HEK293T (cell line): Measurements from ENCODE around the gene COL6A3.

Experiments used
- CTCF ChIA-PET: fragments of 350-600 bp; formaldehyde crosslinking; extraction: SDS; loops from one replicate; lab custom pipeline; 2021; ENCODE audit warnings: antibody characterized with exemption, inconsistent platforms; lab: Yijun Ruan, JAX
- POLR2A ChIA-PET: fragments of 350-600 bp; formaldehyde crosslinking; extraction: SDS; loops from one replicate; lab custom pipeline; 2020; ENCODE audit warnings: antibody characterized with exemption, inconsistent platforms; lab: Yijun Ruan, JAX
- DNase-seq: peaks from one replicate; pipeline ENCODE4 v3.0.0; 2012; ENCODE audit warnings: mixed read lengths; ENCODE audit errors: extremely low spot score
- ARNT ChIP-seq: fragments of 450-650 bp; IDR thresholded peaks from 2 replicates; pipeline ENCODE4 v1.6.1; 2017; ENCODE audit warnings: mild to moderate bottlenecking
- BHLHE40 ChIP-seq: fragments of 450-650 bp; IDR thresholded peaks from 2 replicates; pipeline ENCODE4 v1.6.1; 2016; ENCODE audit warnings: mild to moderate bottlenecking, moderate library complexity, borderline replicate concordance
- CTBP1 ChIP-seq: fragments of 450-650 bp; IDR thresholded peaks from 2 replicates; pipeline ENCODE4 v1.6.1; 2016; ENCODE audit warnings: borderline replicate concordance
- ELF4 ChIP-seq: fragments of 450-650 bp; IDR thresholded peaks from 2 replicates; pipeline ENCODE4 v1.6.1; 2017; ENCODE audit warnings: antibody characterized with exemption
- FOXA1 ChIP-seq: fragments of 450-650 bp; IDR thresholded peaks from 2 replicates; pipeline ENCODE4 v1.6.1; 2016; ENCODE audit warnings: mild to moderate bottlenecking
- FOXK2 ChIP-seq: fragments of 450-650 bp; IDR thresholded peaks from 2 replicates; pipeline ENCODE4 v1.6.1; 2016; ENCODE audit warnings: mild to moderate bottlenecking
- FOXM1 ChIP-seq: fragments of 450-650 bp; IDR thresholded peaks from 2 replicates; pipeline ENCODE4 v1.6.1; 2017; ENCODE audit warnings: mild to moderate bottlenecking, borderline replicate concordance
- HDGF ChIP-seq: fragments of 450-650 bp; IDR thresholded peaks from 2 replicates; pipeline ENCODE4 v1.6.1; 2017; ENCODE audit warnings: antibody characterized with exemption, borderline replicate concordance
- L3MBTL2 ChIP-seq: fragments of 450-650 bp; conservative IDR thresholded peaks from 2 replicates; pipeline ENCODE4 v1.6.1; 2016; ENCODE audit warnings: mild to moderate bottlenecking
- LEF1 ChIP-seq: fragments of 450-650 bp; IDR thresholded peaks from 2 replicates; pipeline ENCODE4 v1.6.1; 2017; ENCODE audit warnings: mild to moderate bottlenecking, borderline replicate concordance
- NFRKB ChIP-seq: fragments of 450-650 bp; IDR thresholded peaks from 2 replicates; pipeline ENCODE4 v1.6.1; 2016; ENCODE audit warnings: mild to moderate bottlenecking, moderate library complexity
- SP1 ChIP-seq: fragments of 450-650 bp; IDR thresholded peaks from 2 replicates; pipeline ENCODE4 v1.6.1; 2017
- SUZ12 ChIP-seq: fragments of 450-650 bp; IDR thresholded peaks from 2 replicates; pipeline ENCODE4 v1.6.1; 2016; ENCODE audit warnings: mild to moderate bottlenecking
- TARDBP ChIP-seq: fragments of 450-650 bp; IDR thresholded peaks from 2 replicates; pipeline ENCODE4 v1.6.1; 2016
- ZNF384 ChIP-seq: fragments of 450-650 bp; IDR thresholded peaks from 2 replicates; pipeline ENCODE4 v1.6.1; 2016
- TF ChIP-seq, protein P1 (sequence below): fragments of 450-650 bp; IDR thresholded peaks from 2 replicates; pipeline ENCODE4 v1.6.1; 2016

COL6A3 gene

GRCh38 chr2:237429753-237430152 lies 15.8 kb upstream of the COL6A3 start:
- POLR2A ChIA-PET: interaction anchor here (1.5 kb wide), 1 partner anchor 8 kb away, joined by 4 read pairs; no protein-coding TSS in a partner anchor
- CTCF ChIA-PET: interaction anchor here (1.5 kb wide), 1 partner anchor 8 kb away, joined by 7 read pairs; no protein-coding TSS in a partner anchor
- no peak for DNase-seq
- TF ChIP-seq FOXK2 (no peak), LEF1 (no peak), BHLHE40 (no peak), FOXA1 (no peak), FOXM1 (no peak), L3MBTL2 (no peak), TARDBP (no peak), SUZ12 (no peak), ELF4 (no peak), CTBP1 (no peak), HDGF (no peak), ZNF384 (no peak), ARNT (no peak), SP1 (no peak), NFRKB (no peak)
- TF ChIP-seq, protein P1, sequence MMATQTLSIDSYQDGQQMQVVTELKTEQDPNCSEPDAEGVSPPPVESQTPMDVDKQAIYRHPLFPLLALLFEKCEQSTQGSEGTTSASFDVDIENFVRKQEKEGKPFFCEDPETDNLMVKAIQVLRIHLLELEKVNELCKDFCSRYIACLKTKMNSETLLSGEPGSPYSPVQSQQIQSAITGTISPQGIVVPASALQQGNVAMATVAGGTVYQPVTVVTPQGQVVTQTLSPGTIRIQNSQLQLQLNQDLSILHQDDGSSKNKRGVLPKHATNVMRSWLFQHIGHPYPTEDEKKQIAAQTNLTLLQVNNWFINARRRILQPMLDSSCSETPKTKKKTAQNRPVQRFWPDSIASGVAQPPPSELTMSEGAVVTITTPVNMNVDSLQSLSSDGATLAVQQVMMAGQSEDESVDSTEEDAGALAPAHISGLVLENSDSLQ: no peak

DNA sequence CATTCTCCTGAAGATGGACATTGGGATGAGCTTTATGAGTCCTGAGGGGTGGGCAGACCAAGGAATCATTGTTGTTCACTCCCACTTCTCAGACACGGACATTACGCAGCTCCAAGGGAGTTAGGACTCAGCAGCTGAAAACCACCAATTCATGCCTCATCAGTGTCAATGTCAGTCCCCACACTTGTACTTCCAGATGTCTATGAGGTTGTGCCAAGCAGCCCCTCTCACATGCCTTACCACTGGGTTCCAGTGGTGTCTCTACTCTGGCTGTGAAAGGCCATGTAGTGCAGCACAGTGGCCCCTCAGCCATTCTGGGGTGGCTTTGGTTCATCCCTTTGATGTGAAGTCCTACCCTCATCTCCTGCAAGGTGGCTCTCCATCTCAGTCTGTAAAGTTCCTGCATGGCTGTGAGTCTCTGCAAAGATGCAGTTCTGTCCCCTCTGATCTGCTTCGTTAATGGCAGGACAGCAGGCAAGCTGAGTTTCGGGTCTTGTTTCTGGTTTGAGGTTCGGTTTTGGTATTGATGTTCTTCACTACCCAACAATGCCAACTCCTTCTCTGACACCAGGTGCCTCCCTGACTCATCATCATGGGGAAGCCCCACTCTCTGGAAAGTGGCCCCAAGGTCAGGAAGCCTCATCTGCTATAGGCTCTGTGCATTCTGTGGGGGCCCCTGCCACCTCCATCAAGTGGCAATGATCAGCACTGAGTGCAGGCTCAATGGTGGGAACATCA lies 14.0 kb upstream of the COL6A3 start:
- CTCF ChIA-PET: no interaction called here
- TF ChIP-seq CTBP1: no peak
- POLR2A ChIA-PET: no interaction called here
- no peak for DNase-seq

- TF ChIP-seq SUZ12: no peak
- TF ChIP-seq SP1: no peak
- no peak for TF ChIP-seq NFRKB
- TF ChIP-seq LEF1: no peak
- no peak for TF ChIP-seq FOXK2
- TF ChIP-seq ELF4: no peak
- no peak for TF ChIP-seq CTBP1
- TF ChIP-seq BHLHE40: no peak
- TF ChIP-seq, protein P1: no peak
- no peak for TF ChIP-seq FOXM1
- no peak for TF ChIP-seq TARDBP
- TF ChIP-seq ZNF384: no peak
- TF ChIP-seq FOXA1: no peak
- no peak for TF ChIP-seq ARNT
- no peak for TF ChIP-seq HDGF
- ChIA-PET CTCF (no interaction called here), POLR2A (no interaction called here)
- DNase-seq: no peak
Measured at GRCh38 chr2:237426517-237426916, 12.6 kb upstream of the COL6A3 start.

DNA sequence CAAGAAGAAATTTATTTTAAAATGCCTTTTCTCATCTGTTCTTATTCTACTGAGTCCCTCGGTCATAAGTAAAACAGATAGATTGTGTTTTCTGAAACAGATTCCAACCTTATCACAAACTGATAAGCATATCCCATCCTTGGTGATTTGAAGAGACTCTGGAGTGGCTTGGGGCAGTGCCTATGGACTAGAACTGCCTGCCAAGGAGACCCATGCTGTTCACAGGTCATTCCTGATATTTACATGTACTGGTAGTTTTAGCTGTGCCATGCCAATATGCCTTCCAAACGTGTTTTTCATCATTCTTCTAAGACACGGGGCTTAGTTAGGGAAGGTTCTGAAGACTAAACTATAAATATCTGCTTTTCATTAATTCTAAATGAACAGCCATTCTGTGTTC lies 11.4 kb upstream of the COL6A3 start:
- no peak for DNase-seq
- CTCF ChIA-PET: no interaction called here
- POLR2A ChIA-PET: no interaction called here
- TF ChIP-seq NFRKB: no peak

GRCh38 chr2:237424544-237424943 lies 10.6 kb upstream of the COL6A3 start:
- POLR2A ChIA-PET: no interaction called here
- no peak for DNase-seq
- no peak for TF ChIP-seq FOXK2
- no peak for TF ChIP-seq ZNF384
- TF ChIP-seq HDGF: no peak
- no peak for TF ChIP-seq SUZ12
- no peak for TF ChIP-seq SP1
- TF ChIP-seq LEF1: no peak
- TF ChIP-seq TARDBP: no peak
- TF ChIP-seq ELF4: no peak
- TF ChIP-seq CTBP1: no peak
- TF ChIP-seq FOXM1: no peak
- TF ChIP-seq L3MBTL2: no peak
- no peak for TF ChIP-seq NFRKB
- TF ChIP-seq ARNT: no peak
- TF ChIP-seq, protein P1: no peak
- TF ChIP-seq BHLHE40: no peak
- no peak for TF ChIP-seq FOXA1
- CTCF ChIA-PET: no interaction called here

DNA sequence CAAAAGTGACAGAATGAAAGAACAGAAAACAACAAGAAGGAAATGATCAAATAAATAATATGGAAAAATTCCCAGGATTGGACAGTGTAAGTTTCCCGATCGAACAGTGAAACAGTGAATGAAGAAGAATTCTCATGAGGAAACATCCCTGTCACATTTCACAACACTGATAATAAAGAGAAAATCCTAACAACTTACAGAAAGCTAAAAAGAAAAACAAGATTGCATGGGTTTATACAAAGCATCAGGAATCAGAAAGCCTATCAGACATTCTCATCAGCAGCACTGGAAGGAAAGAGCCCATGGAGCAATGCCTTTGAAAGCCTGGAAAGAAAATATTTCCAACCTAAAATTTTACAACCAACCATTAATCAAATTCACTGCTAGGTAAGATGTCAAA lies 9.9 kb upstream of the COL6A3 start:
- no peak for DNase-seq
- TF ChIP-seq SP1 (no peak), ARNT (no peak), ELF4 (no peak), LEF1 (no peak), NFRKB (no peak)
- ChIA-PET POLR2A (no interaction called here), CTCF (no interaction called here)

DNA sequence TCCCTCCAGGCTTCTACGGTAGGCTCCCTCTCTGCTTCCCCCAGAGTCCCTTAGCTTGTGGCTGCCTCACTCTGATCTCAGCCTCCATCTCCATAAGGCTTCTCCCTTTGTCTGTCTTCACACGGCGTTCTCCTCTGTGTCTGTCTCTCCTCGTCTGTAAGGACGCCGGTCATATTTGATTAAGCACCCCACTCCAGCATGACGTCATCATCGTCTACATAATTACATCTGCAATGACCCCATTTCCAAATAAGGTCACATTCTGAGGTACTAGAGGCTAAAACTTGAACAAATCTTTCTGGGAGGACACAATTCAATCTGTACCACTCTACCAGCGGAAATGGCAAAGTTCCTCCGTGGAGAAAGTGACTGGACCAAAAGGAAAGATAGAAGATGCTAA lies 8.3 kb upstream of the COL6A3 start:
- CTCF ChIA-PET: interaction anchor here (0.6 to 1.5 kb wide), 12 partner anchors 8 to 150 kb away, joined by 3 to 13 read pairs (median 4); no protein-coding TSS in a partner anchor
- no peak for DNase-seq
- TF ChIP-seq FOXA1: no peak
- TF ChIP-seq LEF1: no peak
- TF ChIP-seq TARDBP: no peak
- TF ChIP-seq, protein P1: no peak
- no peak for TF ChIP-seq HDGF
- TF ChIP-seq NFRKB: no peak
- no peak for TF ChIP-seq SUZ12
- TF ChIP-seq FOXM1: no peak
- TF ChIP-seq SP1: no peak
- no peak for TF ChIP-seq L3MBTL2
- no peak for TF ChIP-seq BHLHE40
- POLR2A ChIA-PET: interaction anchor here (1.3 to 1.9 kb wide), 4 partner anchors 8 to 53 kb away, joined by 3 to 8 read pairs (median 4); no protein-coding TSS in a partner anchor
